Measurements from ENCODE around the gene CLCA4. TPM values are rescaled to one million over a fixed set of nuclear protein-coding genes. Genes with fewer than 3 reads are reported as not detected.

The CLCA4 gene
- total and polyA plus RNA-seq, 9 of the 15 experiments (the other 6 are each of a cell fraction or from before 2014, with no cell fraction given), result not detected

GRCh38 chr1:86504137-86504479 lies 42.8 kb upstream of the CLCA4 start:
- no TSS peak for BruUV-seq (replicated peaks)
- peak in 2 of 4 experiments; percentile 15 to 48 for DNase-seq (ENCODE audit: extremely low read depth in 1 of 4, low spot score in 3 of 4)
- H3K36me3 ChIP-seq (ENCODE audit: control insufficient read depth, insufficient read depth, low read length), result no peaks in the 10 kb centered on the region
- peak; percentile 59 for ATAC-seq
- CTCF ChIA-PET (ENCODE audit: low intra/inter-chr PET ratio), result interaction anchor here (0.7 kb wide), 1 partner anchor 32 kb away, joined by 3 read pairs; no protein-coding TSS in a partner anchor
- no peaks in the 10 kb centered on the region for H3K9me1 ChIP-seq (ENCODE audit: control insufficient read depth, insufficient read depth, low read length)
- H4K20me1 ChIP-seq (replicated peaks; ENCODE audit: control insufficient read depth, insufficient read depth, low read length), result no peaks in the 10 kb centered on the region
- FAIRE-seq, result no peak
- H3K9me3 ChIP-seq (replicated peaks; ENCODE audit: control insufficient read depth, insufficient read depth, low read depth, low read length), result no peaks in the 10 kb centered on the region; the same call in 1 of the 2 replicates
- POLR2A ChIA-PET, result interaction anchor here (1.5 kb wide), 1 partner anchor 200 kb away, joined by 5 read pairs; the partner anchor contains the start of gene SH3GLB1
- no peaks in the 10 kb centered on the region; a peak in 1 of 5 replicates for H3K4me1 ChIP-seq (replicated peaks in 1 of 2; ENCODE audit: control insufficient read depth in 2 of 2, insufficient read depth in 2 of 2, low read length in 2 of 2)
- H3K9ac ChIP-seq (ENCODE audit: insufficient read depth in 1 of 2, low read depth in 2 of 2, low read length in 2 of 2), result no peak overlapping the region; a peak in 1 of 4 replicates
- intact Hi-C loops (cut with micrococcal nuclease), result loop anchor here (5.0 kb wide), 1 partner anchor 248 kb away; no protein-coding TSS in a partner anchor
- H2AFZ ChIP-seq (ENCODE audit: low read depth, low read length), result peak overlapping the region; percentile 33; the same call in 1 of the 2 replicates
- TF ChIP-seq ZNF12 (CRISPR knock-in tag; IDR thresholded peaks at IDR 0.05), result no peak
- no peak for TF ChIP-seq TAF15 (IDR thresholded peaks at IDR 0.05; ENCODE audit: low read depth, low read length)
- no peak for TF ChIP-seq ZKSCAN3 (CRISPR knock-in tag; IDR thresholded peaks at IDR 0.05)
- no peak for TF ChIP-seq HNRNPUL1 (IDR thresholded peaks at IDR 0.05; ENCODE audit: low read length)
- peak; percentile 74; the same call in 1 of the 2 replicates for TF ChIP-seq MEF2A (IDR thresholded peaks at IDR 0.05; ENCODE audit: control insufficient read depth, low read depth, low read length)
- peak; percentile 16; the same call in 1 of the 2 replicates for TF ChIP-seq TCF3 (CRISPR knock-in tag; IDR thresholded peaks at IDR 0.05)
- H3K79me2 ChIP-seq (ENCODE audit: control insufficient read depth, insufficient read depth, low read length), result no peaks in the 10 kb centered on the region
- H3K27me3 ChIP-seq (ENCODE audit: control insufficient read depth in 2 of 2, insufficient read depth in 2 of 2, low read length in 2 of 2), result peaks cover 14 to 21% of the 10 kb centered on the region in 2 experiments; a peak in 3 of 5 replicates
- 0 out of 2 replicates have a peak overlapping the region, but pooled peaks have one; percentile 33 for H3K4me2 ChIP-seq (ENCODE audit: insufficient read depth, low read length)
- 3% methylated on average over 7 of the region's 9 CpGs for WGBS (ENCODE audit: insufficient coverage, low coverage, missing lambda C conversion rate)
- in situ Hi-C loops (cut with MboI), result loop anchor here (10.0 kb wide), 1 partner anchor 109 kb away; the partner anchor contains the start of gene ODF2L
- H3K4me3 ChIP-seq, result no peak overlapping the region
- H3K27ac ChIP-seq (ENCODE audit: extremely low read depth, low read depth, low read length), result no peak overlapping the region

Measured in K562 (cell line).